GM18861 (cell line): ENCODE measurements around the gene ADAMTS18.
"Not testable (repeated sequence)": the region's sequence is repeated elsewhere in the genome, so short reads cannot be mapped to it uniquely, and the experiment has no call there.

Source experiments
- ATAC-seq: cut with Tn5 transposase; IDR thresholded peaks from one replicate; pipeline ENCODE4 v1.9.1; 2021; ENCODE audit not compliant: unreplicated experiment

Gene ADAMTS18

DNA sequence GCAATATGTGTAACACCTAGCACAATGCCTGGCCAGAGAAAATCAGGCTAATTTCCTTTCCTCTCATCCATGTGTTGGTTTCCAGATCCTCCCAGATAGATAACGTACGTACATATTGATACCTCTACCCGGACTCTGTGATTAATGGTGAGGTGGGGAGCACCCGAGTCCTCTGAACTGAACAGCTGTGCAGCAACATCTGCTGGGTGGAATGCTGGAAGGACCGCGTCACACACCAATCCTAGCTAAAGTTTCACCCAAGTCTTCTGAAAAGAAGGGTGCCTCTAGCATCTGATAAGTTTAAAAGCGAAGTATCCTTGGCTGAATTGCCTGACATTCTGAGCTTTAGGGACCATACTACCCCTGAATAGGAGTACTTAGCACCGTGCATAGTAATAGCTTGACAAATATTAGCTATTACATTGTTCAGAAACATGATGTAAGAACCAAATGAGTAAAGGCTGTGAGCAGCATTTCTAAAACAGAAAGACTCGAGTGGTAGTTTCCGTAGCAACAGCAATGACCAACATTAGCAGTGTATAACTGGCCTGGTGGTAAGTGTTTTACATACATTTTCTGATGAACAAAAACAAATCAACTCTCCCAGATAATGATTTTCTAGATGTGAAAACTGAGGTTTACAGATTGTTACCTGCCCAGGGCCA lies 144.3 kb downstream of the ADAMTS18 start:
- ATAC-seq, result no peak

- no peak for ATAC-seq
These were observed 145.5 kb downstream of the ADAMTS18 start for GRCh38 chr16:77289331-77289809.

DNA sequence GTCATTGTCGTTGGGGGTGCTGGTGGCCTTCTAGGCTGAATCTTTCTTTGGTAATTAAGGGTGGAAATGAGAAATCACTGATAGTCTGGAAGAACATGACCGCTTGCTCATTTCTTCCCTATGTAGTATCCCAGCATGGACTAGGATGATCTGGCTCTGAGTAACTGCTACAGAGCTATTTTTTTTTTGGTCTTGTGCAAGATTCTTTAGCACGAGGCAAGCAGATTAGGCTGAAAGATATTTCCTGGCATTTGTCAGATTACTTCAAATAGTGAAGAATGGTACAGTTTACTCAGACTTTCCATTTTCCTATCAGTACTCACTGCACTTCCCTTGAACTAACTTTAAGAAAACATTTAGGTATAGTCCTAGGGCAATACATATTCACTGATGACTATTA lies 146.6 kb downstream of the ADAMTS18 start:
- ATAC-seq, result no peak

DNA sequence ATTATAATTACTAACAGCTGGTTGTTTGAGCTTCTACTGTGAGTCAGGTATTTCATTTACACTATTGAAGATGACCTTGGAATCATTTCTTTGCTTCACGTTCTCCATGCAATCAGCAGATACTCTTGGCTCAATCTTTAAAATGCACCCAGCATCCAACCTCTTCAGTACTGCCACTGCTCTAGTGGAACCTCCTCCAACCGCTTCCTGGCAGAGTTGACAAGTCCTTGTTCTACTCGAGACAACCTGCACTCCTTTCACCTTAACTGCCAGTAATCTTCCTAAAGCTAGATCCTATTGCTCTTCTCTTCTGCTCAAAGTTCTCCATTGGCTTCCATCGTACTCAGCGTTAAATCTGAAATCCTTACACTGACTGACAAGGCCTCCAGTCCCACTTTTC lies 149.2 kb downstream of the ADAMTS18 start:
- no peak for ATAC-seq

- no peak for ATAC-seq
These were observed 152.5 kb downstream of the ADAMTS18 start for GRCh38 chr16:77282345-77282744.

DNA sequence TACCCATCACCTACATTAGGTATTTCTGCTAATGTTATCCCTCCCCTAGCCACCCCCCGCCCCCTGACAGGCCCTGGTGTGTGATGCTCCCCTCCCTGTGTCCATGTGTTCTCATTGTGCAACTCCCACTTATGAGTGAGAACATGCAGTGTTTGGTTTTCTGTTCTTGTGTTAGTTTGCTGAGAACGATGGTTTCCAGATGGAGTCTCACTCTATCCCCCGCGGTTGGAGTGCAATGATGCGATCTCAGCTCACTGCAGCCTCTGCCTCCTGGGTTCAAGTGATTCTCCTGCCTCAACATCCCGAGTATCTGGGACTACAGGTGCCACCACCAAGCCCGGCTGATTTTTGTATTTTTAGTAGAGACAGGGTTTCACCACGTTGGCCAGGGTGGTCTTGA lies 155.5 kb downstream of the ADAMTS18 start:
- not testable (repeated sequence) for ATAC-seq

- no peak for ATAC-seq
These were observed 157.3 kb downstream of the ADAMTS18 start for GRCh38 chr16:77277571-77277970.

- no peak for ATAC-seq
These were observed 157.7 kb downstream of the ADAMTS18 start for GRCh38 chr16:77277141-77277540.

DNA sequence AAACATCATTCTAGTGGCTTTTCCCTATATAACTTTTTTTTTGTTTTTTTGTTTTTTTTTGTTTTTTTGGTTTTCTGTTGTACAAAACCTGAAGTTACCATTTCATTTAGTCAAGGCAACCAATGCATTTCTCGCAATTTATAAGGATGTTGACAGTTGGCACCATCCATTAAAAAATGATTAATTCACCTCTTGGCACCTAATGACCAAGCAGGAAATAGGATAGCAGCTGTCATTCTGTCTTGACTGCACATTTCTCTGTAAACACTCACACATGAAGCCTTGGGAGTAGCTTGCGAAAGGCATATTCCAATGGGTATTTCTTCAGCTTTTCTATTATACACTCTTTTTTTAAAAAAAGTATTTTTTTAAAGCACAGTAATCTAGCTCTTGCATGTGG lies 158.2 kb downstream of the ADAMTS18 start:
- ATAC-seq, result no peak

DNA sequence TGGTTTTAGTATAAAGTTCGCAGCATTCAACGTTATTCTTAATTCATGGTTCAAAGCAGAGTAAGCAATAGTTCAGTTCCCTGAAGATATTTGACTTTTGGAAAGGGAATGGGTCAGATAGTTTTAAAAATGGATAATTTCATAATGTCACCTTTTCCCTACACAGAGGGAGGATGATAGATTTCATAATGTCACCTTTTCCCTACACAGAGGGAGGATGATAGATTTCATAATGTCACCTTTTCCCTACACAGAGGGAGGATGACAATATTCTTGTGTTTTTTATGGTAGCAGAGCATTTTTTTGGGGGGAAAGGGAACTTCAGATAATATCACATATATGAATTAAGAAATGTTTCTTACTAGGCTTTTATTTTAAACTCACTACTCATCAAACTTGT lies 159.5 kb downstream of the ADAMTS18 start:
- ATAC-seq, result not testable (repeated sequence)

GRCh38 chr16:77273815-77274214 lies 161.0 kb downstream of the ADAMTS18 start:
- ATAC-seq, result no peak

- ATAC-seq, result no peak
These were observed 163.1 kb downstream of the ADAMTS18 start for GRCh38 chr16:77271532-77272426.

DNA sequence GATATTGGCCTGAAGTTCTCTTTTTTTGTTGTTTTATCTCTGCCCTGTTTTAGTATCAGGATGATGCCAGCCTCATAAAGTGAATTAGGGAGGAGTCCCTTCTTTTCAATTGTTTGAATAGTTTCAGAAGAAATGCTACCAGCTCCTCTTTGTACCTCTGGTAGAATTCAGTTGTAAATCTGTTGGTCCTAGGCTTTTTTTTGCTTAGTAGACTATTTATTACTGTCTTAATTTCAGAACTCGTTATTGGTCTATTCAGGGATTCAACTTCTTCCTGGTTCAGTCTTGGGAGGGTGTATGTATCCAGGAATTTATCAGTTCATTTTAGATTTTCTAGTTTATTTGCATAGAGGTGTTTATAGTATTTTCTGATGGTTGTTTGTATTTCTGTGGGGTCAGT lies 168.6 kb downstream of the ADAMTS18 start:
- ATAC-seq, result not testable (repeated sequence)

DNA sequence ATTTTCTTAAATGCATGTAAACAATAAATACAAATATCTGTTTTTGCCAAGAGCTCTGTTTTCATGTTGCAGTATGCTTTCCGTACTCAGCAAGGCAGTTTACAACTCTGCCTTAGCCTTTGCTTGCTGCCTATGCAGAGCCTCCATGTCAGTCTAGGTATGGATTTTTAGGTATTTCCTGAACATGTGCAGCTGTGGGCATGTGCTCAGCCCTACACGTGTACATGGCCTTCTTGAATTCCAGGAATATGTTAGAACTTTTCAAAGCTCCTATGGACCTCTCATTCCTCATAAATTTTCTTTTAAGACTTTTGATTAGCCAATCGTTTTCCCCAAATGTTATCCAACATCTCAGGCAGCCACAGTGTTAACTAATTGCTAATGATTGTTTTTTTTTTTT lies 171.9 kb downstream of the ADAMTS18 start:
- ATAC-seq, result no peak

- ATAC-seq, result no peak
These were observed 184.4 kb downstream of the ADAMTS18 start for GRCh38 chr16:77250400-77250799.

DNA sequence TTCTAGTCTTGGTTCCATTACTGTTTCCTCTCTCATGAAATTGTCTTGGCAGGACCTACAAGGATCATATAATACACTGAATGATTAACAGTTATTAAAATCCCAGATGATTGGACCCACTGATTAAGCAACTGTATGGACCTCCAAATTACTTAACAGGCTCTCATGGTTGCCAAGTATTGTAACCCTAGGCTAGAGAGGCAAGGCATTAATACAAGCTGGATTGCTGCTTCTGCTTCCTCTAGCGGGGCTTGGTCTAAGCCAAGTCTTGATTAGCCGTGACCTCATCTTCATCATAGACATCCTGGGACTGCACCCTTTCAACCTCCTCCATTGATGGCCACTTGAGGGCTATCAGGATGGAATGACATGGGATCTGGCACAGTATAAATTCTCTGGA lies 188.7 kb downstream of the ADAMTS18 start:
- ATAC-seq, result no peak

DNA sequence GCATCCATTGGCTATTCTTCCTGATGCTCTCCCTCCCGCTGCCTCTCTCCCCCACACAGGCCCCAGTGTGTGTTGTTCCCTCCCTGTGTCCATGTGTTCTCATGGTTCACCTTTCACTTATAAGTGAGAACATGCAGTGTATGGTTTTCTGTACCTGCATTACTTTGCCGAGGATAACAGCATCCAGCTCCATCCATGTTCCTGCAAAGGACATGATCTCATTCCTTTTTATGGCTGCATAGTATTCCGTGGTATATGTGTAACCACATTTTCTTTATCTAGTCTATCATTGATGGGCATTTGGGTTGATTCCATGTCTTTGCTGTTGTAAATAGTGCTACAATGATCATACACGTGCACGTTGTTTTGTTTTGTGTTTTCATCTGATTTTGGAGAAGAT lies 192.4 kb downstream of the ADAMTS18 start:
- not testable (repeated sequence) for ATAC-seq

- ATAC-seq, result no peak
These were observed 196.2 kb downstream of the ADAMTS18 start for GRCh38 chr16:77238593-77238992.

DNA sequence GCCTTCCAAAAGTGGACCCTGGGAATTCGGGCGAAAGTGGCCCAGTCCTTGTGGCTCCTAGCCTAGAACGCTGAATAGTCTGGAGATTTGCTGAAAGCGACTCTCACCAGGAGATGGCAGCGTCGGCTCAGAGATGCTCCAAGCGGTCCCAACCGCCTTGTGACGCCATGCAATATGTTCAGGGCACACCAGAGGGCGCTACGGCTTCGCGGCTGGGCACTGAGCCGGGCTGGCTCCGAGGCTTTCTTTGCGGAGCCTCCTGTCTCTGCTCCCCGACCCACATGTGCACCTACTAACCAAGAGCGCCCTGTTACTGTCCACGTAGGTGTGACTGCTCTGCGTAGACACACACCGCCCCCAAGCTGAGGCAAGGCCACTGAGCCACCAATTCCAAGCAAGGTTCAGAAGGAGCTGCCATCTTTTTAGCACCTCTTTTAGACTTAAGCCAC lies 198.7 kb downstream of the ADAMTS18 start:
- peak; percentile 98 for ATAC-seq

DNA sequence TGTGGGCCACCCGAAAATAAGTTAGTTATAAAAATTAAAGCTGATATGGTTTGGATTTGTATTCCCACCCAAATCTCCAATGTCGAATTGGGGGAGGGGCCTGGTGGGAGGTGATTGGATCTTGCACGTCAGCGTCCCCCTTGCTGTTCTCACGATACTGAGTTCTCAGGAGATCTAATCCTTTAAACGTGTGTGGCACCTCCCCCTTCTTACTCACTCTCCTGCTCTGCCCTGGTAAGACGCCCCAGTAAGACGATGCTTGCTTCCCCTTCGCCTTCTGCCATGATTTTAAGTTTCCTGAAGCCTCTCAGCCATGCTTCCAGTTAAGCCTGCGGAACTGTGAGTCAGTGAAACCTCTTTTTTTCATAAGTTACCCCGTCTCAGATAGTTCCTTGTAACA lies 200.2 kb downstream of the ADAMTS18 start:
- no peak for ATAC-seq

DNA sequence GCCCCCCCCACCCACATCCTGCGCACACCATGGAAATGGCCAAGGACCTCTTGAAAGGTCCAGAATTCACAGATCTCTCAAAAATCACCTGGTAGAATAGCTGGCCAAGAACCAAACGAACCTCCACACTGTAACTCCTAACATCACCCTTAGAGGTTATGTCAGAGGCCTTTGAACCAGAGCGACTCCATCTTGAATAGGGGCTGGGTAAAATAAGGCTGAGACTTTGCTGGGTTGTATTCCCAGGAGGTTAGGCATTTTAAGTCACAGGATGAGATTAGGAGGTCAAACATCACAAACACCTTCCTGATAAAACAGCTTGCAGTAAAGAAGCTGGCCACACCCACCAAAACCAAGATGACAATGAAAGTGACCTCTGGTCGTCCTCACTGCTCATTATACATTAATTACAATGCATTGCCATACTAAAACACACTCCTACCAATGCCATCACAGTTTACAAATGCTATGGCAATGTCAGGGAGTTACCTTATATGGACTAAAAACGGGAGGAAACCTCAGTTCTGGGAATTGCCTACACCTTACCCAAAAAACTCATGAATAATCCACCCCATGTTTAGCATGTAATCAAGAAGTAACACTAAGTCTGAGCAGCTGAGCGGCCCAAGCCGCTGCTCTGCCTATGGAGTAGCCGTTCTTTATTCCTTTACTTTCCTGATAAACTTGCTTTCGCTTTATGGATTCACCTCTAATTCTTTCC lies 200.9 kb downstream of the ADAMTS18 start:
- ATAC-seq, result no peak
